Adrenal gland (tissue), 12 donors: ENCODE results near the gene ATXN2. TPM values are rescaled to one million over a fixed set of nuclear protein-coding genes. Genes with fewer than 3 reads are reported as not detected.

Source experiments
- DNase-seq, 7 donors: peaks; one replicate each; pipeline ENCODE4 v3.0.0-alpha.2; 2019 to 2020
- H3K27ac ChIP-seq, 5 donors: fragments of 200-600 bp; sonication (generic) in 4 of 5; 1 replicate in 3 of 5; 2 replicates in 2 of 5; pipeline versions ENCODE4 v1.5.1 to v1.8.0; 2016 to 2020; ENCODE audit warnings: mild to moderate bottlenecking in 1 of 5
- H3K27me3 ChIP-seq: fragments of 200-600 bp; 2 replicates; pipeline ENCODE4 v1.8.0; 2021
- H3K36me3 ChIP-seq, 2 donors: fragments of 200-600 bp; replicated peaks in 1 of 2; 1 replicate in 1 of 2; 2 replicates in 1 of 2; pipeline versions ENCODE4 v1.5.1 to v1.8.0; 2018 to 2022
- H3K4me1 ChIP-seq, 2 donors: fragments of 200-600 bp; replicated peaks in 1 of 2; 1 replicate in 1 of 2; 2 replicates in 1 of 2; pipeline versions ENCODE4 v1.5.1 to v1.8.0; 2018 to 2021
- H3K4me3 ChIP-seq, 4 donors: fragments of 200-600 bp; sonication (generic) in 3 of 4; one replicate each; pipeline ENCODE4 v1.5.1; 2016 to 2018
- H3K9me3 ChIP-seq, 3 donors: fragments of 200-600 bp; sonication (generic) in 1 of 3; replicated peaks in 1 of 3; 1 replicate in 2 of 3; 2 replicates in 1 of 3; pipeline versions ENCODE4 v1.5.1 to v1.8.0; 2016 to 2021
- POLR2A ChIP-seq, 2 donors: fragments of 450-650 bp; IDR thresholded peaks; one replicate each; pipeline ENCODE4 v1.6.1; 2017; ENCODE audit warnings: antibody characterized with exemption in 2 of 2, mild to moderate bottlenecking in 2 of 2, moderate library complexity in 1 of 2
- whole genome bisulfite sequencing, 4 donors: extraction: QIAGEN DNeasy Blood & Tissue Kit in 2 of 4; methylation state at CpG; one replicate each; pipeline versions ENCODE4 v1.1.5 to v1.1.7; 2013 to 2017; 5-methylcytosine and 5-hydroxymethylcytosine counted together
- intact Hi-C, 2 donors: fragments of 100-400 bp; cut with DNase I; formaldehyde crosslinking; loops; one replicate each; pipeline versions ENCODE4 v1.14.1 to v1.15.0; 2022 to 2023
- polyA plus RNA-seq, 3 donors: library from polyadenylated mRNA; stranded (reverse); fragments of 200-250 nt in 2 of 3; fragments of 350-450 nt in 1 of 3; fragmentation: Illumina TruSeq in 1 of 3; extraction: RNeasy Lipid Tissue Mini Kit (QIAGEN cat#74804) in 1 of 3; gene quantifications; one replicate each; pipeline ENCODE4 v1.2.3, GENCODE V29; 2013 to 2014
- total RNA-seq, 9 donors: library from RNA; depleted of rRNA in 4 of 9; stranded (reverse); fragments of >200 nt in 4 of 9; fragments of 120-200 nt in 1 of 9; fragmentation: NEBNext Ultra II Directional in 1 of 9; extraction: Animal tissue kit (Norgen Biotek cat#: 25700) in 1 of 9; gene quantifications; one replicate each; pipeline versions ENCODE4 v1.1.0 to v1.2.4, GENCODE V29; 2013 to 2023
- TF ChIP-seq, protein P1 (sequence below), 6 experiments: fragments of 450-650 bp in 4 of 6; fragments of 200-600 bp in 2 of 6; sonication (generic) in 1 of 6; IDR thresholded peaks; 1 replicate in 5 of 6; 2 replicates in 1 of 6; pipeline versions ENCODE4 v1.5.1 to v1.8.0; 2016 to 2021; ENCODE audit warnings: antibody characterized with exemption in 6 of 6, mild to moderate bottlenecking in 2 of 6, moderate library complexity in 1 of 6
- donor health status: healthy with polysubstance abuse.
- donor health status: Bipolar disorder and iron deficiency.
- donor health status: DM: yes; HTN: yes; CAD: no.
- donor health status: DM: no; HTN: no; CAD: no.
- donor health status: DM: no; HTN: no; CAD: no.
- donor health status: DM: yes; HTN: yes; CAD: no.

Gene ATXN2
- total and polyA plus RNA-seq, 12 donors, result 31.0 to 241 (median 57.2) TPM

- 68 to 71% (median 70%) methylated on average over 8 of the region's 8 CpGs for WGBS, 4 donors
- Histone ChIP-seq H3K27me3 (no peaks in the 10 kb centered on the region), H3K36me3 (peaks cover 0 to 22% of the 10 kb centered on the region in 2 donors), H3K4me3 (peak overlapping the region in 1 of 4 donors; percentile 3), H3K27ac (peak overlapping the region; percentile 60 to 84 (median 63)), H3K9me3 (no peaks in the 10 kb centered on the region), H3K4me1 (peaks cover 15 to 24% of the 10 kb centered on the region in 2 donors)
- peak in 2 of 7 donors; percentile 29 to 37 for DNase-seq
- no peak for TF ChIP-seq POLR2A (IDR thresholded peaks at IDR 0.05)
- TF ChIP-seq, protein P1, sequence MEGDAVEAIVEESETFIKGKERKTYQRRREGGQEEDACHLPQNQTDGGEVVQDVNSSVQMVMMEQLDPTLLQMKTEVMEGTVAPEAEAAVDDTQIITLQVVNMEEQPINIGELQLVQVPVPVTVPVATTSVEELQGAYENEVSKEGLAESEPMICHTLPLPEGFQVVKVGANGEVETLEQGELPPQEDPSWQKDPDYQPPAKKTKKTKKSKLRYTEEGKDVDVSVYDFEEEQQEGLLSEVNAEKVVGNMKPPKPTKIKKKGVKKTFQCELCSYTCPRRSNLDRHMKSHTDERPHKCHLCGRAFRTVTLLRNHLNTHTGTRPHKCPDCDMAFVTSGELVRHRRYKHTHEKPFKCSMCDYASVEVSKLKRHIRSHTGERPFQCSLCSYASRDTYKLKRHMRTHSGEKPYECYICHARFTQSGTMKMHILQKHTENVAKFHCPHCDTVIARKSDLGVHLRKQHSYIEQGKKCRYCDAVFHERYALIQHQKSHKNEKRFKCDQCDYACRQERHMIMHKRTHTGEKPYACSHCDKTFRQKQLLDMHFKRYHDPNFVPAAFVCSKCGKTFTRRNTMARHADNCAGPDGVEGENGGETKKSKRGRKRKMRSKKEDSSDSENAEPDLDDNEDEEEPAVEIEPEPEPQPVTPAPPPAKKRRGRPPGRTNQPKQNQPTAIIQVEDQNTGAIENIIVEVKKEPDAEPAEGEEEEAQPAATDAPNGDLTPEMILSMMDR (IDR thresholded peaks at IDR 0.05), result no peak
- intact Hi-C loops, result no loop called here
These were observed 52.2 kb downstream of the ATXN2 start for GRCh38 chr12:111546758-111547383.

DNA sequence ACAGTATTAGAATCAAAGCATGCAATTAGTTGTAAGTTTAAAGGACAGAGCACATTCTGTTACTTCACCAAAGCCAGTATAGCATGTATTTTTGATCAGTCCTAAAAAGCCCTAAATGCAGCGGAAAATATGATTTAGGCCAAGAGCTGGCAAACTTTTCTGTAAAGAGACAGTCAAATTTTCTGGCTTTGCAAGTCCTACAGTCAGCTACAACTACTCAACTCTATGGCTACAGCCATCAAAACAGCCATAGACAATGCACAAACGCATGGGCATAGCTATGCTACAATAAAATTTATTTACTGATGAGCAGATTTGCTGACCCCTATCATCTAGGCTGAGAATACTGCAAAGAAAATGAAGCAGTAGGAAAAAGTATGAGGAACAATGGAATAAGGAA lies 52.9 kb downstream of the ATXN2 start:
- TF ChIP-seq, protein P1 (IDR thresholded peaks at IDR 0.05), result no peak
- no peak for TF ChIP-seq POLR2A (IDR thresholded peaks at IDR 0.05)
- Histone ChIP-seq H3K4me3 (no peak overlapping the region), H3K4me1 (peaks cover 15 to 24% of the 10 kb centered on the region in 2 donors), H3K36me3 (peaks cover 0 to 22% of the 10 kb centered on the region in 2 donors), H3K27me3 (no peaks in the 10 kb centered on the region), H3K27ac (peak overlapping the region; percentile 15 to 84 (median 63)), H3K9me3 (no peaks in the 10 kb centered on the region)
- intact Hi-C loops, result no loop called here
- WGBS, 4 donors, result 78 to 92% (median 89%) methylated on average over 2 of the region's 2 CpGs
- no peak for DNase-seq

DNA sequence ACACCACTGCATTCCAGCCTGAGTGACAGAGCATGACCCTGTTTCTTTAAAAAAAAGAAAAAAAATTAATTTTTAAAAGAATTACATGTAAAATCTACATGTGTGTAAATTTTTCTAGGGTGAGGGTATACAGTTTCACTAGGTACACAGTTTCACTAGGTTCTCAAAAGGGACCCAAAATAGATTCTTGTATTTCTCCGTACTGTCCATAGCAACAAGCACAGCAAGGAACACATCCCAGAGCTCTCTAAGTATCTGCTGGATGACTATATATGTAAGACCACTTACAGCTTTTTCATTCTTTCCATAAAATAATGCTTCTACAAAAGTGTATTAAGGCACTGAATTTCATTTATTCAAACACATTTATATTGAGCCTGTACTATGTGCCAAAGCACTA lies 55.1 kb downstream of the ATXN2 start:
- Histone ChIP-seq H3K9me3 (no peaks in the 10 kb centered on the region), H3K27me3 (no peaks in the 10 kb centered on the region), H3K4me1 (peaks cover 13 to 23% of the 10 kb centered on the region in 2 donors), H3K4me3 (no peak overlapping the region), H3K36me3 (peaks cover 0 to 22% of the 10 kb centered on the region in 2 donors), H3K27ac (no peak overlapping the region)
- TF ChIP-seq, protein P1 (IDR thresholded peaks at IDR 0.05), result no peak
- TF ChIP-seq POLR2A (IDR thresholded peaks at IDR 0.05), result no peak
- DNase-seq, result no peak
- 96 to 100% (median 96%) methylated on average over 1 of the region's 1 CpG for WGBS, 4 donors
- intact Hi-C loops, result no loop called here

GRCh38 chr12:111532751-111533150 lies 66.4 kb downstream of the ATXN2 start:
- H3K27ac ChIP-seq, result no peak overlapping the region
- DNase-seq, result no peak
- TF ChIP-seq POLR2A (IDR thresholded peaks at IDR 0.05), result no peak
- TF ChIP-seq, protein P1 (IDR thresholded peaks at IDR 0.05), result no peak
- no peaks in the 10 kb centered on the region for H3K27me3 ChIP-seq
- 95 to 98% (median 96%) methylated on average over 2 of the region's 2 CpGs for WGBS, 4 donors
- H3K4me1 ChIP-seq, result no peaks in the 10 kb centered on the region
- H3K4me3 ChIP-seq, result no peak overlapping the region
- H3K36me3 ChIP-seq, result peaks cover 0 to 16% of the 10 kb centered on the region in 2 donors
- H3K9me3 ChIP-seq, result no peaks in the 10 kb centered on the region
- intact Hi-C loops, result no loop called here
